ENCODE measurements around the gene PRSS8.

- TF ChIP-seq CTCF (IDR thresholded peaks at IDR 0.05): no peak
- TF ChIP-seq POLR2A (IDR thresholded peaks at IDR 0.05): no peak
These were observed 28.1 kb downstream of the PRSS8 start for GRCh38 chr16:31107465-31107867.
